SK-N-SH (cell line): Measurements from ENCODE around the gene GDA. TPM values are rescaled to one million over a fixed set of nuclear protein-coding genes. Genes with fewer than 3 reads are reported as not detected.

Source experiments
- CTCF ChIA-PET: fragments of 300-600, 350-600 bp; formaldehyde crosslinking; extraction: SDS; loops from one replicate; lab custom pipeline; 2021; lab: Yijun Ruan, JAX
- POLR2A ChIA-PET: fragments of 350-600 bp; sonication (Branson Sonifier 250); formaldehyde crosslinking; extraction: SDS; loops from one replicate; lab custom pipeline; 2020; ENCODE audit warnings: antibody characterized with exemption, inconsistent platforms; lab: Yijun Ruan, JAX
- DNase-seq: peaks from one replicate; pipeline ENCODE4 v3.0.0; 2012
- H2AFZ ChIP-seq: fragments of 200-600 bp; sonication (generic); 2 replicates; pipeline ENCODE4 v1.8.1; 2016; ENCODE audit warnings: antibody characterized with exemption, mild to moderate bottlenecking, low read depth
- H3F3A ChIP-seq: fragments of 200-600 bp; sonication (generic); replicated peaks from 2 replicates; pipeline ENCODE3; 2016; ENCODE audit warnings: antibody characterized with exemption, mild to moderate bottlenecking; ENCODE audit not compliant: insufficient read depth
- H3K27ac ChIP-seq, 2 experiments: fragments of 200-500 bp in 1 of 2; fragments of 200-600 bp in 1 of 2; sonication (Bioruptor generic) in 1 of 2; sonication (generic), shearing (Covaris generic) in 1 of 2; 2 replicates each; pipeline versions ENCODE4 v1.5.1 to v1.6.1; 2014 to 2016; ENCODE audit warnings: low read depth in 2 of 2, inconsistent platforms in 1 of 2, low read length in 1 of 2, mild to moderate bottlenecking in 1 of 2, mixed read lengths in 1 of 2
- H3K27me3 ChIP-seq: fragments of 200-600 bp; sonication (generic), shearing (Covaris generic); 2 replicates; pipeline ENCODE4 v1.6.1; 2016; ENCODE audit warnings: mixed run types; ENCODE audit not compliant: insufficient read depth
- H3K36me3 ChIP-seq, 2 experiments: fragments of 200-500 bp in 1 of 2; fragments of 200-600 bp in 1 of 2; sonication (Bioruptor generic) in 1 of 2; sonication (generic) in 1 of 2; replicated peaks in 1 of 2; 2 replicates each; pipeline versions ENCODE3 to v1.5.1; 2014 to 2016; ENCODE audit warnings: low read length in 1 of 2, mild to moderate bottlenecking in 1 of 2; ENCODE audit not compliant: insufficient read depth in 2 of 2, control insufficient read depth in 1 of 2
- H3K4me1 ChIP-seq, 2 experiments: fragments of 200-500 bp in 1 of 2; fragments of 200-600 bp in 1 of 2; sonication (Bioruptor generic) in 1 of 2; sonication (generic), shearing (Covaris generic) in 1 of 2; 2 replicates each; pipeline versions ENCODE4 v1.5.1 to v1.6.1; 2014 to 2016; ENCODE audit warnings: low read depth in 1 of 2, low read length in 1 of 2, mixed run types in 1 of 2; ENCODE audit not compliant: insufficient read depth in 2 of 2, control insufficient read depth in 1 of 2
- H3K4me2 ChIP-seq: fragments of 200-600 bp; sonication (generic), shearing (Covaris generic); 2 replicates; pipeline ENCODE4 v1.6.1; 2017; ENCODE audit warnings: mixed run types
- H3K4me3 ChIP-seq, 2 experiments: fragments of 200-500 bp in 1 of 2; fragments of 200-600 bp in 1 of 2; sonication (Bioruptor generic) in 1 of 2; sonication (generic), shearing (Covaris generic) in 1 of 2; 2 replicates each; pipeline versions ENCODE4 v1.5.1 to v1.8.1; 2014 to 2016; ENCODE audit warnings: low read depth in 2 of 2, inconsistent platforms in 1 of 2, low read length in 1 of 2, mild to moderate bottlenecking in 1 of 2, mixed read lengths in 1 of 2, moderate library complexity in 1 of 2
- H3K79me2 ChIP-seq: fragments of 200-600 bp; sonication (generic); 2 replicates; pipeline ENCODE4 v1.8.1; 2017; ENCODE audit warnings: mild to moderate bottlenecking; ENCODE audit not compliant: insufficient read depth
- H3K9ac ChIP-seq: fragments of 200-600 bp; sonication (generic); 2 replicates; pipeline ENCODE4 v1.6.1; 2017; ENCODE audit warnings: mixed run types
- H3K9me2 ChIP-seq: fragments of 200-600 bp; sonication (generic); 2 replicates; pipeline ENCODE4 v1.6.1; 2017; ENCODE audit warnings: mixed run types
- H3K9me3 ChIP-seq: fragments of 200-600 bp; sonication (generic); 2 replicates; pipeline ENCODE4 v1.6.1; 2017; ENCODE audit warnings: mixed run types, mild to moderate bottlenecking, moderate library complexity
- H4K20me1 ChIP-seq: fragments of 200-600 bp; sonication (generic); 2 replicates; pipeline ENCODE4 v1.6.1; 2017; ENCODE audit warnings: mild to moderate bottlenecking, mixed run types; ENCODE audit not compliant: insufficient read depth
- FOXJ3 ChIP-seq: sonication (generic); formaldehyde crosslinking; IDR thresholded peaks from 2 replicates; pipeline ENCODE4 v1.5.1; 2020; ENCODE audit warnings: mild to moderate bottlenecking, missing genetic modification reagents
- FOXM1 ChIP-seq: IDR thresholded peaks from 2 replicates; pipeline ENCODE4 v1.4.0; 2012; ENCODE audit warnings: low read depth, mild to moderate bottlenecking
- GABPA ChIP-seq: IDR thresholded peaks from 2 replicates; pipeline ENCODE4 v1.4.0; 2012; ENCODE audit warnings: low read depth, mild to moderate bottlenecking
- GATA2 ChIP-seq: sonication (generic); formaldehyde crosslinking; IDR thresholded peaks from 2 replicates; pipeline ENCODE4 v1.5.0; 2020; ENCODE audit warnings: mild to moderate bottlenecking, missing genetic modification reagents
- MAX ChIP-seq: IDR thresholded peaks from 2 replicates; pipeline ENCODE4 v1.4.0; 2012; ENCODE audit warnings: low read depth
- MXI1 ChIP-seq: IDR thresholded peaks from 2 replicates; pipeline ENCODE4 v1.6.1; 2012; ENCODE audit warnings: mild to moderate bottlenecking, low read depth, low read length, improper control_type of control experiment
- PBX3 ChIP-seq: IDR thresholded peaks from 2 replicates; pipeline ENCODE4; 2012
- RAD21 ChIP-seq: IDR thresholded peaks from 2 replicates; pipeline ENCODE4 v1.6.1; 2012; ENCODE audit warnings: mild to moderate bottlenecking, low read length
- RFX5 ChIP-seq: IDR thresholded peaks from 2 replicates; pipeline ENCODE4 v1.6.1; 2012; ENCODE audit warnings: mild to moderate bottlenecking, improper control_type of control experiment, low read length
- RXRA ChIP-seq: IDR thresholded peaks from 2 replicates; pipeline ENCODE4 v1.4.0; 2012; ENCODE audit warnings: low read depth, mild to moderate bottlenecking, borderline replicate concordance
- SIN3A ChIP-seq: IDR thresholded peaks from 2 replicates; pipeline ENCODE4 v1.6.1; 2012; ENCODE audit warnings: low read depth, mild to moderate bottlenecking, low read length, moderate library complexity, borderline replicate concordance
- SMC3 ChIP-seq: IDR thresholded peaks from 2 replicates; pipeline ENCODE4 v1.6.1; 2012; ENCODE audit warnings: low read depth, low read length, improper control_type of control experiment
- TEAD4 ChIP-seq: IDR thresholded peaks from 2 replicates; pipeline ENCODE4 v1.4.0; 2012; ENCODE audit warnings: mild to moderate bottlenecking, borderline replicate concordance; ENCODE audit not compliant: insufficient read depth
- USF1 ChIP-seq: IDR thresholded peaks from 2 replicates; pipeline ENCODE4 v1.4.0; 2012; ENCODE audit warnings: low read depth, borderline replicate concordance
- USF2 ChIP-seq: fragments of 150-350 bp; IDR thresholded peaks from 2 replicates; pipeline ENCODE4 v1.6.1; 2017; ENCODE audit warnings: antibody characterized with exemption, low read length, low read depth, borderline replicate concordance
- ZBTB33 ChIP-seq: IDR thresholded peaks from 2 replicates; pipeline ENCODE4 v1.4.0; 2012; ENCODE audit warnings: low read depth, borderline replicate concordance
- WGBS: methylation state at CpG from one replicate; pipeline ENCODE4 v1.1.6; 2017; ENCODE audit warnings: low lambda C conversion rate; 5-methylcytosine and 5-hydroxymethylcytosine counted together
- polyA plus RNA-seq, 3 experiments: library from polyadenylated mRNA; depleted of rRNA; stranded (reverse); fragments of >200 nt; gene quantifications; 2 replicates each; pipeline ENCODE4 v1.2.3, GENCODE V29; 2012

The GDA gene
- polyA plus RNA-seq, 1 of the 3 experiments (the other 2 are of a cell fraction), result not detected

DNA sequence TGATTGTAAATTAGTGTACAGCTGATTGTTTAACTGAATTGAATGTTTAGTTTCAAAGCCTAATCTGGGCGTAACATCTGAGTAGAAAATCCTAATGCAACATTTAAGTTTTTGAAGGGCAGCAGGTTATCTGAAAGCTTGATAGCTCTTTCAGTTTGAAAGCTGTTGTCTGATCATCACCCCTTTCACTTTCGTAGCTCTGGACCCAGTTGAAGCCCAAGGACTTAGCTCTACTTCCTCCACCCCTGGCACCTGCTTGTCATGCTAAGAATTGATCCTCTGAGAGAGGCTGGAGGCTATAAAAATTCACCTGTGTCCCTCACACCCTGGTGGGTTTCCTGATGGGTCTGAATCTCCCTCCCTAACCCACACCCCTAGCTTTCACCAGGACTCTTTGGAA is 129.7 kb downstream of the GDA start:
- no peak for DNase-seq
- no peaks in the 10 kb centered on the region for H3K36me3 ChIP-seq
- no peaks in the 10 kb centered on the region for H4K20me1 ChIP-seq
- H3K9me3 ChIP-seq, result no peaks in the 10 kb centered on the region
- no peak overlapping the region for H3K4me3 ChIP-seq
- no peak overlapping the region for H3K9ac ChIP-seq
- no peaks in the 10 kb centered on the region for H3K9me2 ChIP-seq
- H3F3A ChIP-seq, result no peaks in the 10 kb centered on the region
- no peaks in the 10 kb centered on the region for H3K79me2 ChIP-seq
- ChIA-PET CTCF (interaction anchor here (0.6 to 6.5 kb wide), 8 partner anchors 8 to 744 kb away, joined by 3 to 57 read pairs (median 9); no protein-coding TSS in a partner anchor), POLR2A (no interaction called here)
- no peaks in the 10 kb centered on the region for H3K4me1 ChIP-seq
- H2AFZ ChIP-seq, result no peak overlapping the region
- no peak overlapping the region for H3K27ac ChIP-seq
- no peak for TF ChIP-seq USF1
- TF ChIP-seq SMC3, result no peak
- TF ChIP-seq SIN3A, result no peak
- no peak for TF ChIP-seq FOXJ3
- TF ChIP-seq FOXM1, result no peak
- no peak for TF ChIP-seq GABPA
- no peak for TF ChIP-seq USF2
- no peak for TF ChIP-seq RXRA
- TF ChIP-seq TEAD4, result no peak
- TF ChIP-seq MAX, result no peak
- TF ChIP-seq RFX5, result no peak
- TF ChIP-seq ZBTB33, result no peak
- H3K27me3 ChIP-seq, result peaks cover 38% of the 10 kb centered on the region; the same call in 1 of the 2 replicates
- H3K4me2 ChIP-seq, result no peak overlapping the region
- 18% methylated on average over 2 of the region's 2 CpGs for WGBS

GRCh38 chr9:72280913-72281500 is 131.8 kb downstream of the GDA start:
- no peaks in the 10 kb centered on the region for H3K9me2 ChIP-seq
- peaks cover 38% of the 10 kb centered on the region; the same call in 1 of the 2 replicates for H3K27me3 ChIP-seq
- H3K9ac ChIP-seq, result no peak overlapping the region
- no peaks in the 10 kb centered on the region for H3K36me3 ChIP-seq
- no peak overlapping the region; the same call in 1 of the 2 replicates for H2AFZ ChIP-seq
- H3K79me2 ChIP-seq, result no peaks in the 10 kb centered on the region
- no peak overlapping the region for H3K27ac ChIP-seq
- WGBS, result 18% methylated on average over 11 of the region's 11 CpGs
- H3K4me1 ChIP-seq, result no peaks in the 10 kb centered on the region
- no peaks in the 10 kb centered on the region for H4K20me1 ChIP-seq
- ChIA-PET POLR2A (no interaction called here), CTCF (interaction anchor here (0.6 to 6.5 kb wide), 39 partner anchors 10 to 901 kb away, joined by 3 to 57 read pairs (median 4); no protein-coding TSS in a partner anchor)
- H3K4me2 ChIP-seq, result no peak overlapping the region
- no peaks in the 10 kb centered on the region for H3K9me3 ChIP-seq
- no peaks in the 10 kb centered on the region for H3F3A ChIP-seq
- DNase-seq, result peak; percentile 59
- peak overlapping the region in 1 of 2 experiments; percentile 47; a peak in 1 of 4 replicates for H3K4me3 ChIP-seq
- TF ChIP-seq ZBTB33 (no peak), FOXM1 (no peak), GATA2 (CRISPR knock-in tag) (no peak), TEAD4 (no peak), MXI1 (no peak), SIN3A (no peak), SMC3 (peak; percentile 81), RAD21 (peak; percentile 90), PBX3 (no peak)
